ENCODE data around the gene RIMBP2.

The RIMBP2 gene

DNA sequence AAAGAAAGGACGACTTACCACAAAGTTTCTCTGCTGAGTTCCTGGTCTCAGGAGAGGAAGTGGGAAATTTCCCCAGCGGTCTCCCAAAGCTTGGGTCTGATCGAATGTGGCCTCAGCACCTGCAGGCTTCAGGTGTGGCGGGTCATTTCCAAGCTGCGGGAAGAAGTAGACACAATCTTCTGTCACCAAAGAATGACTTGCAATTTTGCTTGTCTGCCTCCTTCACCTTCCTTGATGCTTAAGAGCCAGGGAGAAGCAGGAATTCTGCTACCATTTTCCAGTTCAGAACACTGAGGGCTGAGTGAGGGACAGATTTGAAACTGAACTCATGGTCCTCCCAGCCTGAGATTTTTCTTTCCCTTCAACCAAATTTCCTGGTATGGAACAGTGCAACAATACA lies 87.8 kb downstream of the RIMBP2 start:
- Histone ChIP-seq H3K4me1 (ENCODE audit: control insufficient read depth, insufficient read depth, low read length) (peaks cover 1% of the 10 kb centered on the region), H3K9ac (ENCODE audit: low read depth, low read length) (no peak overlapping the region), H3K36me3 (ENCODE audit: control insufficient read depth, insufficient read depth, low read length) (no peaks in the 10 kb centered on the region), H3K9me3 (ENCODE audit: control insufficient read depth, insufficient read depth, low read length) (no peaks in the 10 kb centered on the region), H3K4me3 (ENCODE audit: low read depth, low read length) (no peak overlapping the region), H3K27me3 (ENCODE audit: control insufficient read depth, insufficient read depth, low read length) (no peaks in the 10 kb centered on the region)

DNA sequence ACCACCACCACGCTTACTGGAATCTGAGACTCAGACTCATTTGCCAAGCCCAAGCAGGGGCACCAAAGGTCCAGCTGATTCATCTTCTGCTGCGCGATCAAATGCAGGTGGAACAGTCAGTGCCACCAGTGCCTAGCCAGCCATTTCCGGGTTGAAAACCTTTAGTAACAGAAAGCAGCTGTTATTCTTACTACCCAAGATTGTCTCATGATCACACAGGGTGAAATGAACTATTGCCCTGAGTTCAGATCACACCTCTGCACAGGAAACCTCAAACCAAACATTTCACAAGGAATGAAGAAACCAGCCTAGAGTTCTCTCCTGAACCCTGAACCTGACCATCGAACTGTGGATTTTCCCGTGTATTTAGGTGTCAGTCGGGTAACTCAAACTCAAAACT lies 88.9 kb downstream of the RIMBP2 start:
- no peaks in the 10 kb centered on the region for H3K4me1 ChIP-seq (ENCODE audit: control insufficient read depth, insufficient read depth, low read length)
- H3K9ac ChIP-seq (ENCODE audit: low read depth, low read length): no peak overlapping the region
- H3K36me3 ChIP-seq (ENCODE audit: control insufficient read depth, insufficient read depth, low read length): no peaks in the 10 kb centered on the region
- H3K9me3 ChIP-seq (ENCODE audit: control insufficient read depth, insufficient read depth, low read length): no peaks in the 10 kb centered on the region
- no peak overlapping the region for H3K4me3 ChIP-seq (ENCODE audit: low read depth, low read length)
- no peaks in the 10 kb centered on the region for H3K27me3 ChIP-seq (ENCODE audit: control insufficient read depth, insufficient read depth, low read length)

DNA sequence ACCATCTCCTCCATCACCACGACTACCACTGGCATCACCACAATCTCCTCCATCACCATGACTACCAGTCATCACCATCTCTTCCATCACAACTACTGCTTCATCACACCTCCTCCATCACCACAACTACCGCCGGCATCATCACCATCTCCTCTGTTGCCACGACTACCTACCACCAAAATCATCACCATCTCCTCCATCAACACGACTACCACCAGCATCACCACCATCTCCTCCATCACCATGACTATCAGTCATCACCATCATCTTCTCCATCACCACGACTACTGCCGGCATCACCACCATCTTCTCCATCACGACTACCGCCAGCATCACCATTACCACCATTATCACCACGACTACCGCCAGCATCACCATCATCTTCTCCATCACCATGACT lies 89.5 kb downstream of the RIMBP2 start:
- H3K4me1 ChIP-seq (ENCODE audit: control insufficient read depth, insufficient read depth, low read length): no peaks in the 10 kb centered on the region
- H3K36me3 ChIP-seq (ENCODE audit: control insufficient read depth, insufficient read depth, low read length): no peaks in the 10 kb centered on the region
- no peak overlapping the region for H3K4me3 ChIP-seq (ENCODE audit: low read depth, low read length)
- H3K9ac ChIP-seq (ENCODE audit: low read depth, low read length): no peak overlapping the region
- no peaks in the 10 kb centered on the region for H3K27me3 ChIP-seq (ENCODE audit: control insufficient read depth, insufficient read depth, low read length)
- H3K9me3 ChIP-seq (ENCODE audit: control insufficient read depth, insufficient read depth, low read length): no peaks in the 10 kb centered on the region

DNA sequence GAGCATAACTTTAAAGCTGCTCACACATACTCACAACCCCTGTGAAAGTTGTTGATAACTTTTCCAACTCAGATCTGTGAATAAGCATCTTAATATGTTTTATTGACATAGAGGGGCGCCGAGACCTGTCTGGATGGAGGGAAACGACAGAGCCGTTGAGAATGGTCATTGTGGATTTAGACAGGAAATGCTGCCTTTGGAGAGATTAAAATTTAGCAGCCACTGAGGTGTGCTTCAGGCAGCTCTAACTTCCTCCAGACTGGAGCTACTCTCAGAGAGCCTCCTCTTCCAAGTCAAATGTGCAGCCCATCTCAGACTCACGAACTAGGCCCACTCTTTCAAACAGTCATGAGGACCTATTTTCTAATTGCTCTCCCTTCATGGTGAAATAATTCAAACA lies 90.9 kb downstream of the RIMBP2 start:
- Histone ChIP-seq H3K9me3 (ENCODE audit: control insufficient read depth, insufficient read depth, low read length) (no peaks in the 10 kb centered on the region), H3K27me3 (ENCODE audit: control insufficient read depth, insufficient read depth, low read length) (no peaks in the 10 kb centered on the region), H3K4me3 (ENCODE audit: low read depth, low read length) (no peak overlapping the region), H3K9ac (ENCODE audit: low read depth, low read length) (no peak overlapping the region), H3K4me1 (ENCODE audit: control insufficient read depth, insufficient read depth, low read length) (no peaks in the 10 kb centered on the region), H3K36me3 (ENCODE audit: control insufficient read depth, insufficient read depth, low read length) (no peaks in the 10 kb centered on the region)

DNA sequence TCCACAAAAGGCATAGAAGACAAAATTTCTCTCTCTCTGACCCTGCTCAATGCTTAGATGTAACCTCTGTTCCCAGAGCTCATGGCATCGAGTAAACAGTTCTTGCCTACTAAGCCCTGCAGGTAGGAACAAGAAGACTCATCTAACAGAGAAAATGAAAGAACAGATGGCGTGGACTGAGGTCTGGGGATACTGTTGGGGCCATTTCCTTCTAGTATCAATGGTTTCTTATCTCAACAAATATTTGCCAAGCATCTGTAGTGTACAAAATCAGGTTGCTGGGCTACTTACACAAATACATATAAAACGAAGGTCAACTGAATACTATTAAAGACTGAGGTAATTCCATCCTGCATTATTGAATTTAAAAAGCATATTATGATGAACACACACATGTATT lies 93.3 kb downstream of the RIMBP2 start:
- Histone ChIP-seq H3K27me3 (ENCODE audit: control insufficient read depth, insufficient read depth, low read length) (no peaks in the 10 kb centered on the region), H3K36me3 (ENCODE audit: control insufficient read depth, insufficient read depth, low read length) (no peaks in the 10 kb centered on the region), H3K9ac (ENCODE audit: low read depth, low read length) (no peak overlapping the region), H3K4me1 (ENCODE audit: control insufficient read depth, insufficient read depth, low read length) (no peaks in the 10 kb centered on the region), H3K9me3 (ENCODE audit: control insufficient read depth, insufficient read depth, low read length) (no peaks in the 10 kb centered on the region), H3K4me3 (ENCODE audit: low read depth, low read length) (no peak overlapping the region)

DNA sequence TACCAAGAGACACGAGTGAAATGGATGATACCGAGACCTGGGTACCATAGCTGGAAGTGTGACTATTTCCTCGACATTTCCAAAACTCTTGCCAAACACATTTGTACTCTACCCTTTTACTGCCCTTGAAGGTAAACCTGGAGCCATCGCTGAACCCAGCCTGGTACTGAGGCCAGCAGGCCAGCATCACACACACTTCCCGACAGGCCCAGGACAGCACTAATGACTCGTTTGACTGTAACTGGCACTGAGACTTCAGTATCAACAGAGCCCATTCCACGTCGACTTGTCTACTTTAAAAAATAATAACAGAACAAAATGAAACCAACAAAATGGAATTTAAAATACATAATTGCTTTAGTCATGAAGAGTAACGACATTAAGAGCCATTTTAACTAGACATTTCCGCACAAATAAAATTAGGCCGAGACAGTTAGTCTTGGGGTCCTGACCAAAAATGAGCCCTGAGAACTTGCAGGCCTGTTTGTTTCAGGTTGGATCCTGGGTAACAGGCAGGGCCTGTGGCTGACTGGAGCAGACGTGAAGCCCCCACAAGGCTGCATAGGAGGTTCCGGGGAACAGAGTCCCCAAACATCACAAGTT lies 94.3 kb downstream of the RIMBP2 start:
- H3K27me3 ChIP-seq (ENCODE audit: control insufficient read depth, insufficient read depth, low read length): no peaks in the 10 kb centered on the region
- H3K9ac ChIP-seq (ENCODE audit: low read depth, low read length): no peak overlapping the region
- no peaks in the 10 kb centered on the region for H3K36me3 ChIP-seq (ENCODE audit: control insufficient read depth, insufficient read depth, low read length)
- H3K9me3 ChIP-seq (ENCODE audit: control insufficient read depth, insufficient read depth, low read length): no peaks in the 10 kb centered on the region
- H3K4me3 ChIP-seq (ENCODE audit: low read depth, low read length): no peak overlapping the region
- no peaks in the 10 kb centered on the region for H3K4me1 ChIP-seq (ENCODE audit: control insufficient read depth, insufficient read depth, low read length)

DNA sequence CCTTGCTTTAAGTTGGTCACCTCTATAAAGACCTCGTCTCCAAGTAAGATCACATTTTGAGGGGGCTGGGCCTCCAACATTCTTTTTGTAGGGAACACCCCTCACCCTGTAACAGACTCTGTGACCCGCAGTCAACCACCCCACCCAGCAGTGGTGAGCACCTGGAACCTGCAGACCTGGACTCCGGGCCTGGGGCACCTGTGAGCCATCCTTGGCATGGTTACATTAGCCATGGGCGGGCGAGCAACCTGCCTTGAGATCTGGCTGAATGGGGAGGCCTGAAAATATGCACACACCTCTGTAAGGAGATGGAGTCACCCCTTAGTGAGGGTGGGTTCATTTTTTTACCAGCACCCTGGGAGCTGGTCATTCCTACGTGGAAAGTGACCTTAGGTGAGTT lies 95.3 kb downstream of the RIMBP2 start:
- no peaks in the 10 kb centered on the region for H3K36me3 ChIP-seq (ENCODE audit: control insufficient read depth, insufficient read depth, low read length)
- no peak overlapping the region for H3K4me3 ChIP-seq (ENCODE audit: low read depth, low read length)
- H3K27me3 ChIP-seq (ENCODE audit: control insufficient read depth, insufficient read depth, low read length): no peaks in the 10 kb centered on the region
- H3K4me1 ChIP-seq (ENCODE audit: control insufficient read depth, insufficient read depth, low read length): no peaks in the 10 kb centered on the region
- H3K9me3 ChIP-seq (ENCODE audit: control insufficient read depth, insufficient read depth, low read length): no peaks in the 10 kb centered on the region
- no peak overlapping the region for H3K9ac ChIP-seq (ENCODE audit: low read depth, low read length)

DNA sequence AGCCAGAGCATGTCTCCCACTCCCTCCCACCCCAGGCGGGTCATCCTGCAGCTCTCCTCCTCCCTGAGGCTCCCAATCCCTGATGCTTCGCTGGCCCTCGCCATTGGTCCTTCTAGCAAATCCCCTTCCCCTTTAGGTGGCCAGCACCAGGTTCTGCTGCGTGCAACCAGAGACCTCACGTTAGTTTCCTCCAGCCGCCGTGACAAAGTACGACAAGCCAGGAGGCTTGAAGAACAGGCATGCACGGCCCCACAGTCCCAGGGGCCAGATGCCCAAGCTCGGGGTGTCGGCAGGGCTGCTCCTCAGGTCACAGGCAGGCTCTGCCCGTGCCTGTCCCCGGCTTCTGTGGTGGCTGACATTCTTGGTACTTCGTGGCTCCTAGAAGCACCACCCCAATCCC lies 95.8 kb downstream of the RIMBP2 start:
- no peaks in the 10 kb centered on the region for H3K4me1 ChIP-seq (ENCODE audit: control insufficient read depth, insufficient read depth, low read length)
- H3K4me3 ChIP-seq (ENCODE audit: low read depth, low read length): no peak overlapping the region
- no peaks in the 10 kb centered on the region for H3K9me3 ChIP-seq (ENCODE audit: control insufficient read depth, insufficient read depth, low read length)
- H3K9ac ChIP-seq (ENCODE audit: low read depth, low read length): no peak overlapping the region
- no peaks in the 10 kb centered on the region for H3K27me3 ChIP-seq (ENCODE audit: control insufficient read depth, insufficient read depth, low read length)
- no peaks in the 10 kb centered on the region for H3K36me3 ChIP-seq (ENCODE audit: control insufficient read depth, insufficient read depth, low read length)

DNA sequence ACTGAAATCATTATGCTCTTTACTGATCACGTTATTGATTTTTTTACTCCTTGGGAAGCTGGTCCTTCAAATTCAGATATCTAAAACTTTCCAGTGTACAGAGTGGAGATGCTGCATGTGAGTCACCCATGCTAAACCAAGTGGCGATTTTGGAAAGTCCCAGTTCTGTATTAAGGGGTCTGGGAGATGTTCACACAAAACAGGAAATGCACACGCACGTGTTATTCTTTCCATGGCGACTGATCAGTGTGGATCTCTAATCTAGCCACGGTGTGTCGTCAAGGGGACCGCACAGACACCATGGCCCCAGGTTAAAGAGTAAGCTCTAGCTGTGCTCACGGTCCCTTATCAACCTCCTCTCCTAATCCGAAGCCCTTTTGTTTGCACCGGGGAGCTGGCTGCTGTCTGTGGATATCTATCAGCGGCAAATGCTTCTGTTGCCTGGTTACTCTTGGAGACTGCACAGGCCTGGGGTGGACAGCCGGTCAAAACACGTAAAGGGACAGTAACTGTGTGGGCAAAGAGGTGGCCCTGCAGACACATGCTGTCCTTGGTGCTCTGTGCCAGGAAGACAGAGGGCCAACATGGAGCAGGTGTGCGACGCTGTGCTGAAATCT lies 96.6 kb downstream of the RIMBP2 start:
- Histone ChIP-seq H3K27me3 (ENCODE audit: control insufficient read depth, insufficient read depth, low read length) (no peaks in the 10 kb centered on the region), H3K36me3 (ENCODE audit: control insufficient read depth, insufficient read depth, low read length) (no peaks in the 10 kb centered on the region), H3K4me3 (ENCODE audit: low read depth, low read length) (no peak overlapping the region), H3K9me3 (ENCODE audit: control insufficient read depth, insufficient read depth, low read length) (no peaks in the 10 kb centered on the region), H3K4me1 (ENCODE audit: control insufficient read depth, insufficient read depth, low read length) (no peaks in the 10 kb centered on the region), H3K9ac (ENCODE audit: low read depth, low read length) (no peak overlapping the region)

DNA sequence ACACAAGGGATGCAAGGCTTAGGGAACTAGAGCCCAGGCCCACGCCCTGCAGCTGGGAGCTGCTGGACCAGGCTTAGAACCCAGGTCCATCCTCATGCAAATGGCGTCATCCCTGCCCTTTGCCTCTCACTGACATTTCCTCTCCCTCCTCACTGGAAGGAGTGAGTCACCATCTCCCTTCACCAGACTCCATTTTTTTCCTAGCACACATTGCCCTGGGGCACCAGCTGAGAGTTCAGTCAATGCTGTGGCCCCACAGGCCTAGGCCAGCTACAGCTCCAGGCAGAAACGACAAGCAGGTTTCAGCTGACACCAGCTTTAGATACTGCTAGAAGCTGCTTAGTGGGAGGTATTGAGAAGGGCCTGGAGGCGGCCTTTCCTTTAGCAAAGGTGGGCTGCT lies 98.9 kb downstream of the RIMBP2 start:
- no peak overlapping the region for H3K4me3 ChIP-seq (ENCODE audit: low read depth, low read length)
- H3K9ac ChIP-seq (ENCODE audit: low read depth, low read length): no peak overlapping the region
- H3K9me3 ChIP-seq (ENCODE audit: control insufficient read depth, insufficient read depth, low read length): no peaks in the 10 kb centered on the region
- no peaks in the 10 kb centered on the region for H3K4me1 ChIP-seq (ENCODE audit: control insufficient read depth, insufficient read depth, low read length)
- no peaks in the 10 kb centered on the region for H3K27me3 ChIP-seq (ENCODE audit: control insufficient read depth, insufficient read depth, low read length)
- H3K36me3 ChIP-seq (ENCODE audit: control insufficient read depth, insufficient read depth, low read length): no peaks in the 10 kb centered on the region

DNA sequence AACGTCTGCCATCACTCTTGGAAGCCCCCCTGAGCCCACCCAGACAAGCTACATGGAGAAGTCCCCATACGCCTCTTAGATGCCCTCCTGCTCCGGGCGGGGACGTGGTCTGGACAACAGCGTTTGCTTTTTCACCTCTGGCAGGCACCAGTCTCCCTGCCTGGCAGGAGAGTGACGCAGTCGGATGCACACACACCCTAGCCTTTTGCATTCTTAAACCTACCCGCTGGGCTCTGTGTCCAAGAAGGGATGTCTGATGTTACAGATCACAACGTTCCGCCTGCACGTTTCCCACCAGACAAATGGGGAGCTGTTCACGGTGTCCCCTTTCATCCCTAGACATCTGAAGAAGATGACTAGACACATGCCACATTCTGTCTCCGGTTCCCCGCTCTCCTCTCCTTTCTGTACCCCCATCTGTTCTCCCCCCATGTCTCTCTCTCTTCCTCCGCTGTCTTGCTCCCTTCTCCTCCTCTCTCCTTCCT lies 100.2 kb downstream of the RIMBP2 start:
- H3K4me3 ChIP-seq (ENCODE audit: low read depth, low read length): no peak overlapping the region
- H3K4me1 ChIP-seq (ENCODE audit: control insufficient read depth, insufficient read depth, low read length): no peaks in the 10 kb centered on the region
- H3K36me3 ChIP-seq (ENCODE audit: control insufficient read depth, insufficient read depth, low read length): no peaks in the 10 kb centered on the region
- H3K27me3 ChIP-seq (ENCODE audit: control insufficient read depth, insufficient read depth, low read length): no peaks in the 10 kb centered on the region
- no peak overlapping the region for H3K9ac ChIP-seq (ENCODE audit: low read depth, low read length)
- no peaks in the 10 kb centered on the region for H3K9me3 ChIP-seq (ENCODE audit: control insufficient read depth, insufficient read depth, low read length)

DNA sequence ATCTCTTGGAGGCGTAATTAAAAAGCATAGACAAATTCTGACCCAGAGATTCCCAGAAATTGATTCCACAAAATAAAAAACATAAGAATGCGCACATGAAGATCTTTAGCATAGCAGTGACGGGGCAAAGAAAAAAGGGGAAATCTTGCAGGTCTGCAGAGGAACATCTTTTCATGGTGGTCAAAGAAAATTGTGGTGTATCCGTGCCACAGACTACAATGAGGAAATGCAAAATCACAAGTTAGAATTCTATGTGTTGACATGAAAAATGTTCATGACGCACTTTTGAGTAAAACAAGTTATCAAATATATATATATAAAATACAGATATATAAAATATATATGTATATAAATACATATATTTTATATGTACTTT lies 101.6 kb downstream of the RIMBP2 start:
- Histone ChIP-seq H3K36me3 (ENCODE audit: control insufficient read depth, insufficient read depth, low read length) (no peaks in the 10 kb centered on the region), H3K4me1 (ENCODE audit: control insufficient read depth, insufficient read depth, low read length) (no peaks in the 10 kb centered on the region), H3K4me3 (ENCODE audit: low read depth, low read length) (no peak overlapping the region), H3K9ac (ENCODE audit: low read depth, low read length) (no peak overlapping the region), H3K27me3 (ENCODE audit: control insufficient read depth, insufficient read depth, low read length) (no peaks in the 10 kb centered on the region), H3K9me3 (ENCODE audit: control insufficient read depth, insufficient read depth, low read length) (no peaks in the 10 kb centered on the region)
